Measurements from ENCODE around the gene EXOC6B. TPM values are rescaled to one million over a fixed set of nuclear protein-coding genes. Genes with fewer than 3 reads are reported as not detected.

The EXOC6B gene
- total and polyA plus RNA-seq, 10 of the 15 experiments (the other 5 are each of a cell fraction or from before 2014, with no cell fraction given): 0.23 to 2.2 (median 1.2) TPM

DNA sequence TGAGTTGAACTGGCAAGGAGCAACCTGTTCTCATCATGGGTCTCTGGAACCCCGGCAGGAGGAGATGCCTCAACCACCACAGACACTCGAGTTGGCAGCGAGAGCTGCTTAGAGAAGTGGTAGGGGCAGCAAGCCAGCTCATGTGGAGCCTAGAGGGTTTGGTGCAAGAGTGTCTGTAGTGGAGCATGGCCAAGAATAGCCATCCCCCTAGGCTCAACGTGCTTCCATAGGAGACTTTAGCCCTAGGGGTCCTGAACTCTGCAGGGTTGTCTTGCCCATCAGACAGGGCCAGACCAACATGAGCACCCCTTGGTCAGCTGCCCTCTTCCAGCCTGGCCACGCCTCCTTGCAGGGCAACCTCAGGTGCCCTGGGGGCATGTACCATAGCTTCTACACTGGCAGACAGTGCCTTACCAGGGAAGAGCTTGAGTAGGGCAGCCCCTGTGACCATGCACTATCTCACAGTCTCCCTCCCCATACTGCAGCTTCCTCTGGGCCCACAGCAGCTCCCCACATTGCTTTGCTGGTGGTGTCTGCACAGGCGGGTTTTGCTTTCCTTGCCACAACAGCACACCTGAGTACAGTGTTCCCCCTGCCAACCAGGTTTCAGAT lies 187.1 kb downstream of the EXOC6B start:
- ATAC-seq (no peak), FAIRE-seq (no peak), DNase-seq (ENCODE audit: low read depth, low spot score) (no peak)
- Histone ChIP-seq H3K36me3 (ENCODE audit: control insufficient read depth in 2 of 2, insufficient read depth in 2 of 2, low read length in 1 of 2) (no peaks in the 10 kb centered on the region), H3K4me2 (ENCODE audit: control insufficient read depth, insufficient read depth) (no peak overlapping the region), H4K20me1 (ENCODE audit: control insufficient read depth, insufficient read depth) (no peaks in the 10 kb centered on the region), H3K9ac (ENCODE audit: control insufficient read depth, insufficient read depth, low read length) (no peak overlapping the region), H2AFZ (ENCODE audit: control insufficient read depth, low read depth, low read length) (no peak overlapping the region), H3K4me3 (no peak overlapping the region), H3K27ac (ENCODE audit: control insufficient read depth, insufficient read depth) (no peak overlapping the region), H3K9me3 (replicated peaks; ENCODE audit: control insufficient read depth, insufficient read depth, low read length) (no peaks in the 10 kb centered on the region), H3K4me1 (ENCODE audit: control insufficient read depth, insufficient read depth, low read length) (no peaks in the 10 kb centered on the region), H3K79me2 (ENCODE audit: control insufficient read depth, insufficient read depth, low read length) (no peaks in the 10 kb centered on the region), H3K27me3 (replicated peaks in 1 of 2; ENCODE audit: control insufficient read depth in 2 of 2, insufficient read depth in 2 of 2, low read length in 1 of 2) (no peaks in the 10 kb centered on the region)
- ChIA-PET POLR2A (no interaction called here), RAD21 (ENCODE audit: unreplicated experiment) (no interaction called here), CTCF (no interaction called here), SMC1A (ENCODE audit: uncharacterized antibody, unreplicated experiment) (interaction anchor here (1.0 kb wide), 1 partner anchor 12 kb away, joined by 3 read pairs; no protein-coding TSS in a partner anchor)
- BruUV-seq (replicated peaks): no TSS peak
- in situ Hi-C loops (cut with MboI) (no loop called here), intact Hi-C loops (cut with micrococcal nuclease; ENCODE audit: unreplicated experiment) (no loop called here)
- 12% methylated on average over 6 of the region's 6 CpGs for WGBS (ENCODE audit: insufficient coverage, insufficient replicate concordance, low lambda C conversion rate, missing lambda C conversion rate)
- TF ChIP-seq ATF7 (IDR thresholded peaks at IDR 0.05; ENCODE audit: low read depth): no peak
- TF ChIP-seq, protein P1, sequence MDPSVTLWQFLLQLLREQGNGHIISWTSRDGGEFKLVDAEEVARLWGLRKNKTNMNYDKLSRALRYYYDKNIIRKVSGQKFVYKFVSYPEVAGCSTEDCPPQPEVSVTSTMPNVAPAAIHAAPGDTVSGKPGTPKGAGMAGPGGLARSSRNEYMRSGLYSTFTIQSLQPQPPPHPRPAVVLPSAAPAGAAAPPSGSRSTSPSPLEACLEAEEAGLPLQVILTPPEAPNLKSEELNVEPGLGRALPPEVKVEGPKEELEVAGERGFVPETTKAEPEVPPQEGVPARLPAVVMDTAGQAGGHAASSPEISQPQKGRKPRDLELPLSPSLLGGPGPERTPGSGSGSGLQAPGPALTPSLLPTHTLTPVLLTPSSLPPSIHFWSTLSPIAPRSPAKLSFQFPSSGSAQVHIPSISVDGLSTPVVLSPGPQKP (IDR thresholded peaks at IDR 0.05; ENCODE audit: low read depth, low read length): no peak
- no peak for TF ChIP-seq FOXK2 (IDR thresholded peaks at IDR 0.05)
- no peak for TF ChIP-seq ZNF622 (IDR thresholded peaks at IDR 0.05)

DNA sequence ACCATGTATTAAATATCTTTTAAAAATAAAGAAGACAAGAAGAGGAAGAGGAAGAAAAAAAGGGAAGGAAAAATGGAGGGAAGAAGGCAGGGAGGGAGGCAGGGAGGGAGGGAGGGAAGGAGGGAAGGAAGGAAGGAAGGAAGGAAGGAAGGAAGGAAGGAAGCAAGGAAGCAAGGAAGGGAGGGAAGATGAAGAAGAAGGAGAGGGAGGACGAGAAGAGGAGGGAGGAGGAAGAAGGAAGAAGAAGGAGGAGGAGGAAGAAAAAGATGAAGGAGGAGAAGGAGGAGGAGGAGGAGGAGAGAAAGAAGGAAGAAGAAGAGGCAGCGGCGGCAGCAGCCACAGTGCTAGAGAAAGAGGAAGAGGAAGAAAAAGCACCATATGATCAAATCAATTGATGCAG lies 189.6 kb downstream of the EXOC6B start:
- no peak overlapping the region for H3K4me3 ChIP-seq
- no peaks in the 10 kb centered on the region for H4K20me1 ChIP-seq (ENCODE audit: control insufficient read depth, insufficient read depth)
- intact Hi-C loops (cut with micrococcal nuclease; ENCODE audit: unreplicated experiment) (no loop called here), in situ Hi-C loops (cut with MboI) (no loop called here)
- CTCF ChIA-PET: interaction anchor here (0.7 kb wide), 1 partner anchor 64 kb away, joined by 4 read pairs; no protein-coding TSS in a partner anchor
- H3K4me1 ChIP-seq (ENCODE audit: control insufficient read depth, insufficient read depth, low read length): no peaks in the 10 kb centered on the region
- H2AFZ ChIP-seq (ENCODE audit: control insufficient read depth, low read depth, low read length): no peak overlapping the region
- no peak for TF ChIP-seq KDM1A (IDR thresholded peaks at IDR 0.05; ENCODE audit: borderline replicate concordance)
- TF ChIP-seq CHD4 (IDR thresholded peaks at IDR 0.05): no peak
- TF ChIP-seq, protein P1 (IDR thresholded peaks at IDR 0.05; ENCODE audit: low read depth, low read length): no peak
- ATAC-seq (no peak), FAIRE-seq (no peak), DNase-seq (ENCODE audit: low read depth, low spot score) (no peak)
- 17% methylated on average over 3 of the region's 3 CpGs for WGBS (ENCODE audit: insufficient coverage, insufficient replicate concordance, low lambda C conversion rate, missing lambda C conversion rate)
- BruUV-seq (replicated peaks): no TSS peak
- SMC1A ChIA-PET (ENCODE audit: uncharacterized antibody, unreplicated experiment): no interaction called here
- POLR2A ChIA-PET: no interaction called here
- no peak overlapping the region for H3K9ac ChIP-seq (ENCODE audit: control insufficient read depth, insufficient read depth, low read length)
- H3K4me2 ChIP-seq (ENCODE audit: control insufficient read depth, insufficient read depth): no peak overlapping the region
- no peaks in the 10 kb centered on the region for H3K36me3 ChIP-seq (ENCODE audit: control insufficient read depth in 2 of 2, insufficient read depth in 2 of 2, low read length in 1 of 2)
- RAD21 ChIA-PET (ENCODE audit: unreplicated experiment): no interaction called here
- H3K27ac ChIP-seq (ENCODE audit: control insufficient read depth, insufficient read depth): no peak overlapping the region
- H3K79me2 ChIP-seq (ENCODE audit: control insufficient read depth, insufficient read depth, low read length): no peaks in the 10 kb centered on the region
- no peaks in the 10 kb centered on the region for H3K27me3 ChIP-seq (replicated peaks in 1 of 2; ENCODE audit: control insufficient read depth in 2 of 2, insufficient read depth in 2 of 2, low read length in 1 of 2)
- no peaks in the 10 kb centered on the region for H3K9me3 ChIP-seq (replicated peaks; ENCODE audit: control insufficient read depth, insufficient read depth, low read length)

Measured in GM12878 (cell line).